Stimulated activated CD4-positive, alpha-beta T cell treated with anti-CD3 and anti-CD28 coated beads, Interleukin-1b, Interleukin-23, amount 100 ng/mL, for 1 hour (primary cell): ENCODE results near the gene NEMP2.

Source experiments
- DNase-seq, 2 donors: peaks; one replicate each; pipeline ENCODE4 v3.0.0-alpha.2; 2020; ENCODE audit warnings: low read depth in 2 of 2

Gene NEMP2

GRCh38 chr2:190534310-190535120 lies at the start of gene NEMP2:
Gene NEMP2 (minus strand): TSS chr2:190534722. CDS start chr2:190534655, 67 bp downstream.
- DNase-seq = peak; percentile 25 to 50

GRCh38 chr2:190583507-190584337 lies 49.2 kb upstream of the NEMP2 start:
- no peak for DNase-seq

- no peak for DNase-seq
These were observed 48.4 kb upstream of the NEMP2 start for GRCh38 chr2:190582736-190583506.

GRCh38 chr2:190582019-190582418 lies 47.5 kb upstream of the NEMP2 start:
- DNase-seq = no peak

GRCh38 chr2:190579915-190580846 lies 45.7 kb upstream of the NEMP2 start:
- no peak for DNase-seq

- no peak for DNase-seq
These were observed 44.5 kb upstream of the NEMP2 start for GRCh38 chr2:190579058-190579410.

- no peak for DNase-seq
These were observed 43.9 kb upstream of the NEMP2 start for GRCh38 chr2:190578158-190579057.

GRCh38 chr2:190576573-190576972 lies 42.1 kb upstream of the NEMP2 start:
- DNase-seq = no peak

GRCh38 chr2:190575263-190575662 lies 40.7 kb upstream of the NEMP2 start:
- DNase-seq = no peak

GRCh38 chr2:190574169-190574568 lies 39.6 kb upstream of the NEMP2 start:
- DNase-seq = no peak

- DNase-seq = no peak
These were observed 37.7 kb upstream of the NEMP2 start for GRCh38 chr2:190572246-190572645.

- no peak for DNase-seq
These were observed 37.2 kb upstream of the NEMP2 start for GRCh38 chr2:190571686-190572085.

GRCh38 chr2:190570871-190571270 lies 36.3 kb upstream of the NEMP2 start:
- DNase-seq = no peak

- DNase-seq = no peak
These were observed 35.7 kb upstream of the NEMP2 start for GRCh38 chr2:190569994-190570755.

- DNase-seq = no peak
These were observed 30.3 kb upstream of the NEMP2 start for GRCh38 chr2:190564838-190565237.

GRCh38 chr2:190563646-190564045 lies 29.1 kb upstream of the NEMP2 start:
- no peak for DNase-seq

GRCh38 chr2:190563109-190563508 lies 28.6 kb upstream of the NEMP2 start:
- DNase-seq = peak; percentile 7 to 27

GRCh38 chr2:190562121-190562520 lies 27.6 kb upstream of the NEMP2 start:
- no peak for DNase-seq

GRCh38 chr2:190561094-190561493 lies 26.6 kb upstream of the NEMP2 start:
- no peak for DNase-seq
